Neural cell (in vitro differentiated cells): ENCODE measurements around the gene RRP1. TPM values are rescaled to one million over a fixed set of nuclear protein-coding genes. Genes with fewer than 3 reads are reported as not detected.

Experiments used
- H2AFZ ChIP-seq: fragments of 200-600, 300-800 bp; sonication (generic), shearing (Covaris generic); 2 replicates; pipeline ENCODE4 v1.6.0; 2014; ENCODE audit warnings: low read depth, mild to moderate bottlenecking, antibody characterized with exemption, low read length, moderate library complexity
- H3F3A ChIP-seq: fragments of 200-600 bp; shearing (Covaris generic); 2 replicates; pipeline ENCODE4 v1.6.1; 2016; ENCODE audit warnings: mild to moderate bottlenecking, moderate library complexity, mixed read lengths, antibody characterized with exemption, low read length; ENCODE audit not compliant: insufficient read depth, poor library complexity, severe bottlenecking
- H3K27ac ChIP-seq: fragments of 200-600, 300-800 bp; sonication (generic), shearing (Covaris generic); 2 replicates; pipeline ENCODE4 v1.5.1; 2014; ENCODE audit warnings: mild to moderate bottlenecking, low read length, moderate library complexity
- H3K27me3 ChIP-seq: fragments of 300-800, 200-600 bp; sonication (generic), shearing (Covaris generic); 2 replicates; pipeline ENCODE4 v1.6.0; 2014; ENCODE audit warnings: mild to moderate bottlenecking, low read depth, low read length, moderate library complexity; ENCODE audit not compliant: insufficient read depth
- H3K36me3 ChIP-seq: fragments of 300-800, 200-600 bp; sonication (generic), shearing (Covaris generic); 2 replicates; pipeline ENCODE4 v1.5.1; 2014; ENCODE audit warnings: mild to moderate bottlenecking, antibody characterized with exemption, low read length, moderate library complexity; ENCODE audit not compliant: insufficient read depth
- H3K4me2 ChIP-seq: fragments of 300-800, 200-600 bp; sonication (generic), shearing (Covaris generic); 2 replicates; pipeline ENCODE4 v1.6.0; 2014; ENCODE audit warnings: mild to moderate bottlenecking, low read length
- H3K4me3 ChIP-seq: fragments of 300-800, 200-600 bp; sonication (generic), shearing (Covaris generic); 2 replicates; pipeline ENCODE4 v1.5.1; 2014; ENCODE audit warnings: mild to moderate bottlenecking, low read length, moderate library complexity
- H3K79me2 ChIP-seq: fragments of 200-600 bp; shearing (Covaris generic); replicated peaks from 2 replicates; pipeline ENCODE4 v1.6.0; 2014; ENCODE audit warnings: mild to moderate bottlenecking, low read length, moderate library complexity; ENCODE audit not compliant: insufficient read depth
- H3K9ac ChIP-seq: fragments of 300-800, 200-600 bp; sonication (generic), shearing (Covaris generic); 2 replicates; pipeline ENCODE4 v1.6.1; 2016; ENCODE audit warnings: mild to moderate bottlenecking, low read length, mixed read lengths
- H3K9me2 ChIP-seq: fragments of 200-600 bp; shearing (Covaris generic); 2 replicates; pipeline ENCODE4 v1.6.1; 2016; ENCODE audit warnings: mild to moderate bottlenecking, low read length, mixed read lengths; ENCODE audit not compliant: insufficient read depth
- H3K9me3 ChIP-seq: fragments of 200-600, 300-800 bp; sonication (generic), shearing (Covaris generic); 2 replicates; pipeline ENCODE4 v1.6.1; 2016; ENCODE audit warnings: mild to moderate bottlenecking, mixed run types, low read length, moderate library complexity, mixed read lengths
- H4K20me1 ChIP-seq: fragments of 200-600 bp; shearing (Covaris generic); 2 replicates; pipeline ENCODE4 v1.6.1; 2016; ENCODE audit warnings: mild to moderate bottlenecking, mixed run types; ENCODE audit not compliant: insufficient read depth
- CTCF ChIP-seq: fragments of 450-650 bp; IDR thresholded peaks from 2 replicates; pipeline ENCODE4 v1.5.1; 2014; ENCODE audit warnings: antibody characterized with exemption, mild to moderate bottlenecking, moderate library complexity; ENCODE audit not compliant: poor library complexity, severe bottlenecking
- EP300 ChIP-seq: fragments of 450-650 bp; conservative IDR thresholded peaks from 2 replicates; pipeline ENCODE4 v1.6.1; 2014; ENCODE audit warnings: antibody characterized with exemption, mild to moderate bottlenecking, moderate library complexity; ENCODE audit not compliant: poor library complexity, severe bottlenecking
- EZH2 ChIP-seq: fragments of 200-600, 300-800 bp; shearing (Covaris generic), sonication (generic); IDR thresholded peaks from 2 replicates; pipeline ENCODE4 v1.6.1; 2014; ENCODE audit warnings: antibody characterized with exemption, low read length, borderline replicate concordance, mild to moderate bottlenecking; ENCODE audit not compliant: insufficient read depth, poor library complexity, severe bottlenecking
- MXI1 ChIP-seq: fragments of 450-650 bp; conservative IDR thresholded peaks from 2 replicates; pipeline ENCODE4 v1.6.1; 2014; ENCODE audit warnings: antibody characterized with exemption, mild to moderate bottlenecking; ENCODE audit not compliant: poor library complexity, severe bottlenecking
- POLR2AphosphoS5 ChIP-seq: IDR thresholded peaks from 2 replicates; pipeline ENCODE4 v1.6.1; 2012
- RAD21 ChIP-seq: fragments of 450-650 bp; conservative IDR thresholded peaks from 2 replicates; pipeline ENCODE4 v1.6.1; 2014; ENCODE audit warnings: antibody characterized with exemption, mild to moderate bottlenecking, moderate library complexity
- SMC3 ChIP-seq: fragments of 450-650 bp; conservative IDR thresholded peaks from 2 replicates; pipeline ENCODE4 v1.6.1; 2014; ENCODE audit warnings: antibody characterized with exemption, mild to moderate bottlenecking, moderate library complexity; ENCODE audit not compliant: poor library complexity
- TAF1 ChIP-seq: IDR thresholded peaks from 2 replicates; pipeline ENCODE4 v1.6.1; 2012; ENCODE audit warnings: low read depth
- polyA plus RNA-seq: library from polyadenylated mRNA; depleted of rRNA; stranded (reverse); fragments of >200 nt; gene quantifications from 2 replicates; pipeline ENCODE4 v1.2.3, GENCODE V29; 2014
- TF ChIP-seq, protein P1 (sequence below): IDR thresholded peaks from 2 replicates; pipeline ENCODE4 v1.6.1; 2012; ENCODE audit warnings: borderline replicate concordance

The RRP1 gene
- polyA plus RNA-seq, 1 donor from 2014 or later = 35.8 TPM

GRCh38 chr21:43818685-43819084, 29.3 kb downstream of the RRP1 start:
- H3K9ac ChIP-seq = no peak overlapping the region
- H3K79me2 ChIP-seq = no peaks in the 10 kb centered on the region
- no peak overlapping the region for H2AFZ ChIP-seq
- no peaks in the 10 kb centered on the region for H3K9me3 ChIP-seq
- H3K27ac ChIP-seq = no peak overlapping the region
- no peak overlapping the region for H3K4me3 ChIP-seq
- no peaks in the 10 kb centered on the region for H4K20me1 ChIP-seq
- H3K36me3 ChIP-seq = no peaks in the 10 kb centered on the region
- H3K27me3 ChIP-seq = no peaks in the 10 kb centered on the region
- H3K9me2 ChIP-seq = no peaks in the 10 kb centered on the region
- no peaks in the 10 kb centered on the region for H3F3A ChIP-seq
- TF ChIP-seq EP300 (no peak), TAF1 (no peak), MXI1 (no peak), SMC3 (no peak), POLR2AphosphoS5 (no peak), CTCF (no peak), RAD21 (no peak), EZH2 (no peak)
- TF ChIP-seq, protein P1, sequence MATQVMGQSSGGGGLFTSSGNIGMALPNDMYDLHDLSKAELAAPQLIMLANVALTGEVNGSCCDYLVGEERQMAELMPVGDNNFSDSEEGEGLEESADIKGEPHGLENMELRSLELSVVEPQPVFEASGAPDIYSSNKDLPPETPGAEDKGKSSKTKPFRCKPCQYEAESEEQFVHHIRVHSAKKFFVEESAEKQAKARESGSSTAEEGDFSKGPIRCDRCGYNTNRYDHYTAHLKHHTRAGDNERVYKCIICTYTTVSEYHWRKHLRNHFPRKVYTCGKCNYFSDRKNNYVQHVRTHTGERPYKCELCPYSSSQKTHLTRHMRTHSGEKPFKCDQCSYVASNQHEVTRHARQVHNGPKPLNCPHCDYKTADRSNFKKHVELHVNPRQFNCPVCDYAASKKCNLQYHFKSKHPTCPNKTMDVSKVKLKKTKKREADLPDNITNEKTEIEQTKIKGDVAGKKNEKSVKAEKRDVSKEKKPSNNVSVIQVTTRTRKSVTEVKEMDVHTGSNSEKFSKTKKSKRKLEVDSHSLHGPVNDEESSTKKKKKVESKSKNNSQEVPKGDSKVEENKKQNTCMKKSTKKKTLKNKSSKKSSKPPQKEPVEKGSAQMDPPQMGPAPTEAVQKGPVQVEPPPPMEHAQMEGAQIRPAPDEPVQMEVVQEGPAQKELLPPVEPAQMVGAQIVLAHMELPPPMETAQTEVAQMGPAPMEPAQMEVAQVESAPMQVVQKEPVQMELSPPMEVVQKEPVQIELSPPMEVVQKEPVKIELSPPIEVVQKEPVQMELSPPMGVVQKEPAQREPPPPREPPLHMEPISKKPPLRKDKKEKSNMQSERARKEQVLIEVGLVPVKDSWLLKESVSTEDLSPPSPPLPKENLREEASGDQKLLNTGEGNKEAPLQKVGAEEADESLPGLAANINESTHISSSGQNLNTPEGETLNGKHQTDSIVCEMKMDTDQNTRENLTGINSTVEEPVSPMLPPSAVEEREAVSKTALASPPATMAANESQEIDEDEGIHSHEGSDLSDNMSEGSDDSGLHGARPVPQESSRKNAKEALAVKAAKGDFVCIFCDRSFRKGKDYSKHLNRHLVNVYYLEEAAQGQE = no peak
- H3K4me2 ChIP-seq = no peak overlapping the region

DNA sequence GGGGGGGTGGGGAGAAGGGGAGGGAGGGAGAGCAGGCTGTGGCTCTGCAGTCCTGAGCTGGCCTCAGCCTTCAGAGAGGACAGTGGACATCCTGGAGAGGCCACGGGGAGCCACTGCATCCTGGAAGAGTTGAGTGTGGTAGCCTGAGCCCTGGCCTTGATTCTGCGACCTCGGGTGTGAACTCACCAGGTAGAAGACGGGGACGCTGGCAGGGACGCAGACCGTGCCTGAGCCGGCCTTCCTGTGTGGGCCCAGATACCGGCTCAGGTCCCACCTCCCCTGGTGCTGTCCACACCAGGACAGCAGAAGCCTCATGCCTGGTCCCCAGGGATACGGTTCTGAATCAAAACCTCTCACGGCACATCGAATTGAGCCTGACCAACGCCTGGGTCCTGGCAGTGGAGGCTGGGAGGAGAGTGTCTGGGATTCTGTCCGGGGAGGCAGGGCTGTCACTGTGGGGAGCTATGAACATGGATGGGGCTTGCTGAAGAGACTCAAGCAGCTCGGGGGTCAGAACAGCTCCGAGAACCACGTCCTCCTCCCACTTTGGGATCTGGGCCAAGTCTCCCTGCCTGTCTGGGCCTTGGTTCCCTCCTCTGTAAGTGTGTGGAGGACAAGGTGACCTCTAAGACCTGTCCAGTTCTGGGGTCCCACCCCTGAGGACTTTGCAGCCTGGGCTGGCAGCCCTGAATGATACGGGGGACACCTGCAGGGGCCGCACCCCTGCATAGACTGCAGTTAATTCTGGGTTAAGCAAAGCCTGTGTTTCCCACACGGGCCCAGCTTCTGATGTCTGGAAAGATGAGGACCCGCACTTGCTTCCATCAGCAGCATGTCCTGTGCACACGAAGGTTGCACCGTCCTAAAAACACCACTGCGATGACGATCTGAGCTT, 30.4 kb downstream of the RRP1 start:
- Histone ChIP-seq H3K9me3 (no peaks in the 10 kb centered on the region), H3K79me2 (no peaks in the 10 kb centered on the region), H3K9ac (no peak overlapping the region), H4K20me1 (no peaks in the 10 kb centered on the region), H3K9me2 (no peaks in the 10 kb centered on the region), H2AFZ (no peak overlapping the region), H3K4me3 (no peak overlapping the region), H3K27ac (no peak overlapping the region), H3F3A (no peaks in the 10 kb centered on the region), H3K27me3 (no peaks in the 10 kb centered on the region), H3K36me3 (no peaks in the 10 kb centered on the region), H3K4me2 (no peak overlapping the region)
- no peak for TF ChIP-seq EP300
- TF ChIP-seq, protein P1 = no peak
- no peak for TF ChIP-seq MXI1
- no peak for TF ChIP-seq CTCF
- no peak for TF ChIP-seq RAD21
- no peak for TF ChIP-seq POLR2AphosphoS5
- TF ChIP-seq SMC3 = no peak
- TF ChIP-seq EZH2 = no peak
- no peak for TF ChIP-seq TAF1
